Mesenchymal stem cell (in vitro differentiated cells and primary cell): Measurements from ENCODE around the gene SLC5A12.

Experiments
- DNase-seq: peaks from one replicate; pipeline ENCODE4 v3.0.0-alpha.2; 2013
- H2AFZ ChIP-seq: one replicate; pipeline ENCODE4 v1.6.1; 2013; ENCODE audit warnings: low read depth, mild to moderate bottlenecking, control low read depth, inconsistent platforms, low read length, moderate library complexity
- H2AK5ac ChIP-seq: 2 replicates; pipeline ENCODE4 v1.6.1; 2013; ENCODE audit warnings: low read length, moderate library complexity, mild to moderate bottlenecking, inconsistent platforms; ENCODE audit not compliant: severe bottlenecking
- H2BK120ac ChIP-seq: one replicate; pipeline ENCODE4 v1.6.1; 2013; ENCODE audit warnings: low read depth, mild to moderate bottlenecking, inconsistent platforms, low read length, moderate library complexity
- H2BK12ac ChIP-seq, 2 experiments: one replicate each; pipeline ENCODE4 v1.6.1; 2013; ENCODE audit warnings: inconsistent platforms in 2 of 2, low read length in 2 of 2, mild to moderate bottlenecking in 2 of 2, moderate library complexity in 2 of 2, control low read depth in 1 of 2
- H2BK15ac ChIP-seq: one replicate; pipeline ENCODE4 v1.6.1; 2013; ENCODE audit warnings: mild to moderate bottlenecking, low read depth, inconsistent platforms; ENCODE audit not compliant: poor library complexity, severe bottlenecking
- H2BK5ac ChIP-seq: 2 replicates; pipeline ENCODE4 v1.6.1; 2013; ENCODE audit warnings: low read depth, mild to moderate bottlenecking, low read length, control low read depth, inconsistent platforms; ENCODE audit not compliant: poor library complexity, severe bottlenecking
- H3K14ac ChIP-seq, 2 experiments: one replicate each; pipeline ENCODE4 v1.6.1; 2013; ENCODE audit warnings: inconsistent platforms in 2 of 2, low read length in 2 of 2, control low read depth in 1 of 2, mild to moderate bottlenecking in 1 of 2, moderate library complexity in 1 of 2
- H3K18ac ChIP-seq, 2 experiments: one replicate each; pipeline ENCODE4 v1.6.1; 2013; ENCODE audit warnings: inconsistent platforms in 2 of 2, low read length in 2 of 2, control low read depth in 1 of 2, low read depth in 1 of 2, mild to moderate bottlenecking in 1 of 2
- H3K23ac ChIP-seq, 2 experiments: one replicate each; pipeline ENCODE4 v1.6.1; 2013; ENCODE audit warnings: inconsistent platforms in 2 of 2, low read length in 2 of 2, mild to moderate bottlenecking in 2 of 2, moderate library complexity in 2 of 2, control low read depth in 1 of 2
- H3K27ac ChIP-seq: 2 replicates; pipeline ENCODE4 v1.5.1; 2013; ENCODE audit warnings: mild to moderate bottlenecking, moderate library complexity, low read length, control low read depth, inconsistent platforms; ENCODE audit not compliant: poor library complexity, severe bottlenecking
- H3K27me3 ChIP-seq, 2 experiments: 2 replicates each; pipeline versions ENCODE4 v1.6.1 to v1.7.0; 2013; ENCODE audit warnings: low read length in 2 of 2, mild to moderate bottlenecking in 2 of 2, moderate library complexity in 2 of 2, control low read depth in 1 of 2, inconsistent platforms in 1 of 2; ENCODE audit not compliant: control insufficient read depth in 1 of 2, insufficient read depth in 1 of 2
- H3K36me3 ChIP-seq, 2 experiments: 2 replicates each; pipeline versions ENCODE4 v1.6.1 to v1.7.0; 2013; ENCODE audit warnings: low read length in 2 of 2, control low read depth in 1 of 2, inconsistent platforms in 1 of 2, low read depth in 1 of 2, mild to moderate bottlenecking in 1 of 2; ENCODE audit not compliant: insufficient read depth in 2 of 2, control insufficient read depth in 1 of 2
- H3K4ac ChIP-seq, 2 experiments: one replicate each; pipeline ENCODE4 v1.6.1; 2013; ENCODE audit warnings: inconsistent platforms in 2 of 2, low read length in 2 of 2, mild to moderate bottlenecking in 2 of 2, moderate library complexity in 2 of 2, control low read depth in 1 of 2, low read depth in 1 of 2
- H3K4me1 ChIP-seq: 2 replicates; pipeline ENCODE4 v1.6.1; 2013; ENCODE audit warnings: low read depth, low read length, control low read depth; ENCODE audit not compliant: control insufficient read depth, insufficient read depth
- H3K4me2 ChIP-seq: 2 replicates; pipeline ENCODE4 v1.6.1; 2013; ENCODE audit warnings: low read length, mild to moderate bottlenecking, inconsistent platforms; ENCODE audit not compliant: poor library complexity, severe bottlenecking
- H3K4me3 ChIP-seq, 2 experiments: 2 replicates each; pipeline versions ENCODE4 v1.5.1 to v1.7.0; 2013; ENCODE audit warnings: low read length in 2 of 2, mild to moderate bottlenecking in 2 of 2, control low read depth in 1 of 2, low read depth in 1 of 2; ENCODE audit not compliant: insufficient read depth in 1 of 2
- H3K79me1 ChIP-seq: replicated peaks from 2 replicates; pipeline ENCODE4 v1.6.1; 2013; ENCODE audit warnings: mild to moderate bottlenecking, control low read depth, low read length, inconsistent platforms; ENCODE audit not compliant: poor library complexity, severe bottlenecking
- H3K9ac ChIP-seq: 2 replicates; pipeline ENCODE4 v1.7.0; 2013; ENCODE audit warnings: mild to moderate bottlenecking, low read length, moderate library complexity
- H3K9me3 ChIP-seq: 2 replicates; pipeline ENCODE4 v1.7.0; 2013; ENCODE audit warnings: mild to moderate bottlenecking, low read length; ENCODE audit not compliant: control insufficient read depth
- H4K8ac ChIP-seq: one replicate; pipeline ENCODE4 v1.6.1; 2013; ENCODE audit warnings: inconsistent platforms, mild to moderate bottlenecking, low read length, moderate library complexity
- H4K91ac ChIP-seq: one replicate; pipeline ENCODE4 v1.6.1; 2013; ENCODE audit warnings: mild to moderate bottlenecking, low read length, inconsistent platforms
- WGBS: methylation state at CpG from one replicate; pipeline ENCODE4 v1.1.7; 2013; ENCODE audit warnings: mixed read lengths; 5-methylcytosine and 5-hydroxymethylcytosine counted together

The SLC5A12 gene

DNA sequence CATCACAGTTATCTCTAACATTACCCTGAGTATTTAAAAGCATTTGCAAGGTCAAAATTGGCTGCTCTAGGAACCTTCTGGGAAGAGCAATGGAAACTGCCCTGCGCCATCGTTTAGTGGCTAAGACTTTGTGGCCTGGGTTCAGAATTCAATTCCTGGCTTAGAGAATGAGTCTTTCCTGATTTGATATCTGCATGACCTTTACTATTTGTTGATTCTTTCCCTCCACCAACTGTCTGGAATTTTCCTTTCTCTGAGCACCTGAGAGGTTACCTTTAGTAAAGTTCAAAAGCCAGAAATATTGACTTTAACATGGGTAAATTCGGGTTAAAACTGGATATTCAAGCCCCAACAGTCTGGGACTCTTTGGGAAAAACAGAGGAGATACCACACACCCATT lies 43.0 kb upstream of the SLC5A12 start:
- no peak overlapping the region for H2BK120ac ChIP-seq
- WGBS, result 73% methylated on average over 3 of the region's 3 CpGs
- H2BK15ac ChIP-seq, result no peak overlapping the region
- H2BK5ac ChIP-seq, result no peak overlapping the region
- H2BK12ac ChIP-seq, result no peak overlapping the region
- H3K4me2 ChIP-seq, result no peak overlapping the region
- no peak overlapping the region for H3K23ac ChIP-seq
- no peaks in the 10 kb centered on the region for H3K36me3 ChIP-seq
- no peak overlapping the region for H3K4me3 ChIP-seq
- no peak overlapping the region for H3K14ac ChIP-seq
- no peak overlapping the region for H3K27ac ChIP-seq
- H3K27me3 ChIP-seq, result no peaks in the 10 kb centered on the region
- no peak overlapping the region for H4K8ac ChIP-seq
- no peak overlapping the region for H3K18ac ChIP-seq
- H3K9ac ChIP-seq, result no peak overlapping the region
- no peak for DNase-seq
- H4K91ac ChIP-seq, result no peak overlapping the region
- no peak overlapping the region for H3K4ac ChIP-seq
- peaks cover 3% of the 10 kb centered on the region for H3K9me3 ChIP-seq
- H3K4me1 ChIP-seq, result no peaks in the 10 kb centered on the region
- no peaks in the 10 kb centered on the region for H3K79me1 ChIP-seq
- H2AK5ac ChIP-seq, result no peak overlapping the region
- no peak overlapping the region for H2AFZ ChIP-seq

DNA sequence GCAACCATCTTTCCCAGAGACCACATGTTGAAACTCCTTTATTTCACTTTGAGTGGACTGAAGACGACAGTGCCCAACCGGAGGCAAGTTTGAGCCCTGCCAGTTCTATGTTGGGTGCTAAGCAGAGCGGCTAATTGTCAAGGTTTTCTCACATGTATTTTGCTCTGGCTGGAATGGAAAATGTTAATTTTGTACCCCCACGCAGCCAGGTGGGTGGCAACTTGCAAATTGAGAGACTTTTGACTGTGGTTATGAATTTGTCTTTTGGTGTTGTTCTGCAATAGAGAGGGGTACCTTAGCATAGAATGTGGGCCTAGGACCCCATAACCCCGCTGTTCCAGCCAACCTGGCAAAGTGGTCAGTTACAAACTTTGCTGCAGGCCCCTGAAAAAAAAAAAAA lies 42.5 kb upstream of the SLC5A12 start:
- Histone ChIP-seq H3K9ac (no peak overlapping the region), H3K79me1 (no peaks in the 10 kb centered on the region), H3K14ac (no peak overlapping the region), H2BK5ac (no peak overlapping the region), H3K9me3 (peaks cover 3% of the 10 kb centered on the region), H3K27me3 (no peaks in the 10 kb centered on the region), H3K36me3 (no peaks in the 10 kb centered on the region), H3K4me1 (no peaks in the 10 kb centered on the region), H4K8ac (no peak overlapping the region), H3K4ac (no peak overlapping the region), H2BK120ac (no peak overlapping the region), H2AFZ (no peak overlapping the region), H2BK12ac (no peak overlapping the region), H3K27ac (no peak overlapping the region), H3K4me2 (no peak overlapping the region), H3K18ac (no peak overlapping the region), H2AK5ac (no peak overlapping the region), H2BK15ac (no peak overlapping the region), H3K23ac (no peak overlapping the region), H4K91ac (no peak overlapping the region), H3K4me3 (no peak overlapping the region)
- WGBS, result 92% methylated on average over 5 of the region's 5 CpGs
- DNase-seq, result no peak

DNA sequence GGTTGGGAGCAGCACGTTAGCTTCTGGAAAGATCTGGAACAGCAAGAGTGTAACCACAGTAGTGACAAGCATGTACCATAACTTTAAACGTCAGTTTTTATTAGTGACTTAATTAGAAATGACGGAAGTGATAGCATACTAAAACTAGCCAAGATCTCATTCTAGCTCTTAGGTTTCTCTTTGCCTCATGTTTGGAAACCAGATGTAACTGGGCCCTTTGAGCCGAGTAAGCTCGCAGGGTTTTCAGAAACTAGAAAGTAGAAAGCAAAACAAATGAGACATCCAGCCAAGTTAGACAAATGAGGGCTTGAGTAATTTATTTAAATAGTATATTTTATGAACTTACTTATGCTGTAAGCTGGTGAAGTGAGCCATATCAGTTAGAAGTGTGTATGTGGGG lies 40.2 kb upstream of the SLC5A12 start:
- no peak for DNase-seq
- Histone ChIP-seq H3K14ac (no peak overlapping the region), H3K4me1 (no peaks in the 10 kb centered on the region), H3K9ac (no peak overlapping the region), H2BK15ac (no peak overlapping the region), H2BK120ac (no peak overlapping the region), H2BK5ac (no peak overlapping the region), H2AK5ac (no peak overlapping the region), H3K4me3 (no peak overlapping the region), H4K8ac (no peak overlapping the region), H3K9me3 (no peaks in the 10 kb centered on the region), H2BK12ac (no peak overlapping the region), H3K4me2 (no peak overlapping the region), H3K79me1 (no peaks in the 10 kb centered on the region), H3K18ac (no peak overlapping the region), H3K23ac (no peak overlapping the region), H3K4ac (no peak overlapping the region), H2AFZ (no peak overlapping the region), H3K27ac (no peak overlapping the region), H3K27me3 (no peaks in the 10 kb centered on the region), H3K36me3 (no peaks in the 10 kb centered on the region), H4K91ac (no peak overlapping the region)
- 97% methylated on average over 3 of the region's 5 CpGs for WGBS

DNA sequence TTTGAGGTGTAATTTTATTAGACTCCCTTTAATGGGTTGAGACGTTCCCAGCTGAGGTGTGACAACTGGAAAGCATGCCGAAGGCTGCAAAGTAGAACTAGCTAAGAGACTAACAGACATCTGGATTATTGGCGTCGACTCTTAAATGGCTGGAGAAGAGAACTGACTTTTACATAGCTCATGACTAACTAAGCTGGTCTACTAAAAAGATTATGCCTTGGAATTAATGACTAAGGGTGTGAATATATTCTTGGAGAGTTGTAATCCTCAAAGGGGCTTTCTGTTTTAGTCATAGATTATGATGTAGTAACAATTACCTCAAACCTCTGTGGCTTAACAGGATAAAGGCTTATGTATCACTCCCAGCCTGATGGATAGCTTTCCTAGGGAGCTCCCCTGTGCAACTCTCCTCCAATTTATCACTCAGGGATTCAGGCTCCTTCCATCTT lies 39.5 kb upstream of the SLC5A12 start:
- H3K23ac ChIP-seq, result no peak overlapping the region
- H3K4ac ChIP-seq, result no peak overlapping the region
- no peak overlapping the region for H4K8ac ChIP-seq
- WGBS, result 56% methylated on average over 2 of the region's 4 CpGs
- H3K27ac ChIP-seq, result no peak overlapping the region
- no peaks in the 10 kb centered on the region for H3K27me3 ChIP-seq
- H3K4me2 ChIP-seq, result no peak overlapping the region
- H3K79me1 ChIP-seq, result no peaks in the 10 kb centered on the region
- no peak overlapping the region for H2BK12ac ChIP-seq
- no peak overlapping the region for H2BK5ac ChIP-seq
- no peaks in the 10 kb centered on the region for H3K9me3 ChIP-seq
- no peak overlapping the region for H2AFZ ChIP-seq
- no peak overlapping the region for H3K9ac ChIP-seq
- no peaks in the 10 kb centered on the region for H3K36me3 ChIP-seq
- H2AK5ac ChIP-seq, result no peak overlapping the region
- H2BK120ac ChIP-seq, result no peak overlapping the region
- no peak overlapping the region for H3K18ac ChIP-seq
- no peak overlapping the region for H4K91ac ChIP-seq
- peak overlapping the region in 1 of 2 experiments; percentile 8 for H3K4me3 ChIP-seq
- no peak overlapping the region for H2BK15ac ChIP-seq
- H3K4me1 ChIP-seq, result no peaks in the 10 kb centered on the region
- no peak for DNase-seq
- H3K14ac ChIP-seq, result no peak overlapping the region
